HG03432 (cell line): ENCODE measurements around the gene ACSM5.
A peak's percentile ranks its signal among the peaks of the same experiment; 100 is the strongest.

Experiments
- ATAC-seq: cut with Tn5 transposase; IDR thresholded peaks from one replicate; pipeline ENCODE4 v1.9.1; 2021; ENCODE audit warnings: mild to moderate bottlenecking, moderate library complexity; ENCODE audit not compliant: unreplicated experiment

The ACSM5 gene

GRCh38 chr16:20409398-20410120 is at the start of gene ACSM5:
TSS of gene ACSM5 (plus strand) at chr16:20409534. CDS start at chr16:20411485, 1,951 bp downstream.
- ATAC-seq = peak; percentile 32

GRCh38 chr16:20359997-20360396 is 49.3 kb upstream of the ACSM5 start:
- ATAC-seq = no peak

- ATAC-seq = no peak
Measured at GRCh38 chr16:20363191-20363590, 46.1 kb upstream of the ACSM5 start.

- no peak for ATAC-seq
Measured at GRCh38 chr16:20364051-20364450, 45.3 kb upstream of the ACSM5 start.

- ATAC-seq = no peak
Measured at GRCh38 chr16:20369452-20370054, 39.8 kb upstream of the ACSM5 start.

GRCh38 chr16:20372701-20373100 is 36.6 kb upstream of the ACSM5 start:
- ATAC-seq = no peak

- ATAC-seq = no peak
Measured at GRCh38 chr16:20377181-20377580, 32.2 kb upstream of the ACSM5 start.

- no peak for ATAC-seq
Measured at GRCh38 chr16:20380782-20381181, 28.6 kb upstream of the ACSM5 start.

GRCh38 chr16:20382202-20382948 is 27.0 kb upstream of the ACSM5 start:
- no peak for ATAC-seq

- no peak for ATAC-seq
Measured at GRCh38 chr16:20383106-20384029, 26.0 kb upstream of the ACSM5 start.

- no peak for ATAC-seq
Measured at GRCh38 chr16:20385844-20386832, 23.2 kb upstream of the ACSM5 start.

GRCh38 chr16:20387978-20388377 is 21.4 kb upstream of the ACSM5 start:
- ATAC-seq = no peak

GRCh38 chr16:20388854-20389253 is 20.5 kb upstream of the ACSM5 start:
- ATAC-seq = no peak

- no peak for ATAC-seq
Measured at GRCh38 chr16:20391045-20391444, 18.3 kb upstream of the ACSM5 start.

GRCh38 chr16:20393801-20394577 is 15.3 kb upstream of the ACSM5 start:
- ATAC-seq = no peak

- ATAC-seq = no peak
Measured at GRCh38 chr16:20395946-20396345, 13.4 kb upstream of the ACSM5 start.

GRCh38 chr16:20396846-20397467 is 12.4 kb upstream of the ACSM5 start:
- ATAC-seq = no peak

- ATAC-seq = no peak
Measured at GRCh38 chr16:20397468-20398074, 11.8 kb upstream of the ACSM5 start.
